MM.1S (cell line): ENCODE measurements around the gene SH3RF3.

Experiments
- EZH2 ChIP-seq: fragments of 300-600 bp; sonication (generic); optimal IDR thresholded peaks from 2 replicates; pipeline ENCODE3; 2017; ENCODE audit warnings: low read depth, mild to moderate bottlenecking, antibody characterized with exemption, low read length, mixed read lengths
- TF ChIP-seq, protein P1 (sequence below): fragments of 300-600 bp; sonication (generic); IDR thresholded peaks from 2 replicates; pipeline ENCODE4 v1.5.1; 2016; ENCODE audit warnings: antibody characterized with exemption, low read length, mixed read lengths

DNA sequence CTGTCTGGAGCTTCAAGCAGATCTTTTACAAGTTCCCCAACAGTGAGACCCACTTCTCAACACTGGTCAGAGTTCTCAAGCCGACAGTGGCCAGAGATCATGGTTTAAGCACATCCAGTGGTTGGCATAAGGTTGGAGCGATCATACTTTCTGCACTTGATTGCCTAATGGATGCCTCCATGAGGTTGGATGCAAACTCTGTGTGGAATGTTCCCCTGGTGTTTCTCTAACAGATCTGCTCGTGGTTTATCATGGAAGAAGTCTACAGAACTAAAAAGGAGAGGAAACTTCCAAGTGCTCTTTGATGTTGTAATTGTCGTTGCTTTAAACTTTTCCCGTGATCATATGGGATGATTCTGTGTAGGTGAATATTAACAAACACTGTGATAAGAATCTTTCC, 60.7 kb downstream of the SH3RF3 start:
- TF ChIP-seq, protein P1, sequence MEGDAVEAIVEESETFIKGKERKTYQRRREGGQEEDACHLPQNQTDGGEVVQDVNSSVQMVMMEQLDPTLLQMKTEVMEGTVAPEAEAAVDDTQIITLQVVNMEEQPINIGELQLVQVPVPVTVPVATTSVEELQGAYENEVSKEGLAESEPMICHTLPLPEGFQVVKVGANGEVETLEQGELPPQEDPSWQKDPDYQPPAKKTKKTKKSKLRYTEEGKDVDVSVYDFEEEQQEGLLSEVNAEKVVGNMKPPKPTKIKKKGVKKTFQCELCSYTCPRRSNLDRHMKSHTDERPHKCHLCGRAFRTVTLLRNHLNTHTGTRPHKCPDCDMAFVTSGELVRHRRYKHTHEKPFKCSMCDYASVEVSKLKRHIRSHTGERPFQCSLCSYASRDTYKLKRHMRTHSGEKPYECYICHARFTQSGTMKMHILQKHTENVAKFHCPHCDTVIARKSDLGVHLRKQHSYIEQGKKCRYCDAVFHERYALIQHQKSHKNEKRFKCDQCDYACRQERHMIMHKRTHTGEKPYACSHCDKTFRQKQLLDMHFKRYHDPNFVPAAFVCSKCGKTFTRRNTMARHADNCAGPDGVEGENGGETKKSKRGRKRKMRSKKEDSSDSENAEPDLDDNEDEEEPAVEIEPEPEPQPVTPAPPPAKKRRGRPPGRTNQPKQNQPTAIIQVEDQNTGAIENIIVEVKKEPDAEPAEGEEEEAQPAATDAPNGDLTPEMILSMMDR = no peak
- TF ChIP-seq EZH2 = no peak
